Stimulated activated CD4-positive, alpha-beta T cell treated with anti-CD3 and anti-CD28 coated beads, TNF-alpha, amount 100 ng/mL, for 4 hours (primary cell): ENCODE measurements around the gene SELENOT.
"Not testable (repeated sequence)": the region's sequence is repeated elsewhere in the genome, so short reads cannot be mapped to it uniquely, and the experiment has no call there.

Experiments
- DNase-seq, 3 experiments: peaks; one replicate each; pipeline ENCODE4 v3.0.0-alpha.2; 2020; ENCODE audit warnings: low read depth in 3 of 3

SELENOT gene

DNA sequence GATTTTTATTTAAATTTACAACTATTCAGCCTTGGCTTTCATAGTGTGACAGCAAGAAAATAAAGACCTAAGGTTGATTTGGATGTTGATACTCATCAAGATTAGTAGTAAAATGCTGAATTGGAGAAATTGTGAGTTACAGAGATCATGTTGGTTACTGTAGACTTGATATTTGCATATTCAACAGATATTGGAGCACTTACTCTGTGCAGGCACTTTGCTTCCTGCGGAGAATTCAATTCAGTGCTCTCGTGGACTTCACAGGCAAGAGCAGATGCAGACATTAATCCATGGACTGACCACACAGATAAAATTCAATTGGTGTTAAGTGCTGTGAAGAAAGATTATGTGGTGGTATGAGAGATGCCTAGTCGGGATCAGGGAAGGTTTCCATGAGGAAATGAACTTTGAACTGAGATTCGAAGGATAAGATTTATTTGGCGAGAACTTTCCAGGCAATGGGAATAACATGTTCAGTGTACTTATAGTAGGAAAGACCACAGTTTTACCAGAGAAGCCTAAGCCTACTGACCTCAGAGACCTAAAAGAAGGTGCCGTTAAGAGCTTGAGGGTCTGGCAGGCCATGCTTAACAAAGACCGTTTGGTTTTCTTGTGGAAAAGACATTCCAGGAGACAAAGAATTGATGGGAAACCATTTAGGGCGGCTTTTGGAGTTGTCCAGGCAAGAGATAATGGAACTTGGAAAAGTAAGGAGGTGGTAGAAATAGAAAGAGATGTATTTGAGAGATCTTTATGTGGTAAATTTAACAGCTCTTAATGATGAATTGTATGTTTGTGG lies 4.3 kb downstream of the SELENOT start:
- no peak for DNase-seq

GRCh38 chr3:150609988-150610387 lies 6.9 kb downstream of the SELENOT start:
- no peak for DNase-seq

- DNase-seq: no peak
Measured at GRCh38 chr3:150610785-150611184, 7.7 kb downstream of the SELENOT start.

- no peak for DNase-seq
Measured at GRCh38 chr3:150611666-150612065, 8.5 kb downstream of the SELENOT start.

DNA sequence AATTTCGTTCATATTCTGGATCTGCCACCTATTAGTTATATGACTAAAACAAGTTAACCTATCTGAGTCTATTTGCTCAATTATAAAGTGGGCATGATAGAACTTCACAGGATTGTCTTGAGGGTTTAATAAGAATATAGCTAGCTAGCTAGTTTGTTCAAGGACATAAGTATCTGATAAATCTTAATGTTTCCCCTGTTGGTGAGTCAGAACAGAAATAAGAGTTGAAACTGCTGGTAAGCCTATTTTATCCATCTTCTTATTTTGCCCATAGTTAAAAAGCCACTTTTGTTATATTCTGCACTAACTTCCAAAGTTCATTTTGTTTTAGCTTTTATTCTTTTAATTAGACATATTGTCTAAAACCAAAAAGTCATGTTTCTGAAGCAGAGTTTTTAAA lies 9.4 kb downstream of the SELENOT start:
- no peak for DNase-seq

DNA sequence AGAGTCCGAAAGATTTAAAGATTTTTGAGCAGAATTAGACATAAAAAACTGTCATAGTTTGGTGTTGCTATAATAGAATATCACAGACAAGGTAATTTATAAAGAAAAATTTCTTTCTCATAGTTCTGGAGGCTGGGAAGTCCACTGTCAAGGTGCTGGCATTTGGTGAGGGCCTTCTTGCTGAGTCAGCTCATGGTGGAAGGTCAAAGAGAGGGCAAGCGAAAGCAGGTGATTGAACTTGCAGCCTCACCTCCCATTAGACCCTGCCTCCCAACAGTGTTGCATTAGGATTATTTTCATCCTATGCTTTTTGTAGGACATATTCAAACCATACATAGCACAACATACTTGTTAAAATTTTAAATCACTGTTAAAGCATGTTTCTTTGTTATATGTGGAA lies 9.9 kb downstream of the SELENOT start:
- DNase-seq: no peak

DNA sequence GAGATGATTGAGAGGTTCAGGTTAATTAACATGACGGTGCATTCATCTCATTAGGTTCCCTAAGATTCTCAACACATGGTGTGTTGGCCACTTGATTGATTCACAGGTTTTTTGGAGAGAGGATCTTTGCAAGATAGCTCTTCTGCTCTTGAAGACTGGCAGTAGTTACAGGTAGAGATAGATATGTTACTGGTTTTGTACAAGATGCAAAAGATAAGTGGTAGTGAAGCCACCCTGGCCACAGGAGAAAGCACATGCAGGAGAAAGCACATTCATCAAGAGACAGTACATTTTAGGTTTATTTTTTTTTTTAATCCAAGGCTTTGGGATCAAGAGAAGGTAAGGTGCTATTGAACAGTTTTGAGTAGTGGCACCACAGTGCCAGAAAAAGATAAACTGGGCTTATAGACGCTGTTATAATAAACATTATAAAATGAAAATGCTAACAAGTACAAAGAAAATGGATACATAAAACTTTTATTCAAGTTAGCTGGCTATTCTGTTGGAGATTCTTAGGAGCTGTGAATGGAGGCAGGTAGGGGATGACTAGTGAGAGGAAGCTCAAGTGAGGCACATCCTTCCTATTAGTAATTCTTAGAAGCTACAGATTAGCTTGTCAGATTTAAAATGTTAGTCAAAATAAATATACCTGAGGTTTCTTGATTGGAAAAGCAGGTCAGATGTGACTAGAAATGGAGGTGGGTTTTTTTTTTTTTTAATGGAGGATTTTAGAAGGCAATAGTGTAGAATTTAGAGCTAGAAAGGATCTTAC lies 10.8 kb downstream of the SELENOT start:
- no peak for DNase-seq

DNA sequence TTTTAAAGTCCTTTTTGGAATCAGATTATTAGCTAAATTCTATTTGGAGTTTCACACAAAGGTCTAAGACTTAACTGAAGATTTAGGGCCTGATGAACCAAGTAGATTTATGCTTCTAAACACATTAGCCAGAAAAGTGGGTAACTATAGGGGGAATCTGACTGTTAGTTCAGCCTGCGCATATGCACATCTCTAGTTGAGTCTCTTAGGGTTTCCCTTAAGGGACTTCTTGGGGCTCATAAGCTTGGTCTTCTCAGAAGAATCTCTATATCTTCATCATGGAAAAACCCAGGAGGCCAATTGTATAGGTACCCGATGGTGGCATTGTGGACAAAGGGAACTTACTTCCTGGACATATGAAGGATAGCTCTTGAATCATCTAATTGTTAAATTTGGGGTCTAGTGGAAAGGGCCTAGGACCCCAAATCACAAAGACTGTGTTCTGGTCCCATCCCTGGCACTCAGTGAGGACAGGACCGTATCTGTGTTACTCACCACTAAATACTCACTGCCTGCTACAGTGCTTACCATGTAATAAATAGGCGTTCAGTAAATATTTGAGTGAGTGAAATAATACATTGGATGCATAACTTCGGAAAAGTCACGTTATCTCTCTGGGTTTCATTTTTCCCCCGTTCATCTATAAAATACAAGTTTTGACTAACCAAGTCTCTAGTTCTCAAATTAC lies 17.0 kb downstream of the SELENOT start:
- DNase-seq: no peak

DNA sequence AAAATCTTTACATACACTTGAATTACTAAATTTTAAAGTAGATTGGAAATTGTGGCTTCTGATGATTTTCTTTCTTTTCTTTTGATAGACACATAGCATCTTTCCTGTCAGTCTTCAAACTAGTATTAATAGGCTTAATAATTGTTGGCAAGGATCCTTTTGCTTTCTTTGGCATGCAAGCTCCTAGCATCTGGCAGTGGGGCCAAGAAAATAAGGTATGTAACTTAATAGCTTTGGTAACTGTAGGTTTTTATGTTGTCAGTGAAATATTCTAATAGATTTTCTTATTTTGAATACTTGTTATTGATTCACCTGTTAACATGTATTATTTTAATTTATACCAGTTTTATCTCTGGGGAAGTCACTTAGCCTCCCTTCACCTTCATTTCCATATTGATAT lies 19.8 kb downstream of the SELENOT start:
- DNase-seq: not testable (repeated sequence)

DNA sequence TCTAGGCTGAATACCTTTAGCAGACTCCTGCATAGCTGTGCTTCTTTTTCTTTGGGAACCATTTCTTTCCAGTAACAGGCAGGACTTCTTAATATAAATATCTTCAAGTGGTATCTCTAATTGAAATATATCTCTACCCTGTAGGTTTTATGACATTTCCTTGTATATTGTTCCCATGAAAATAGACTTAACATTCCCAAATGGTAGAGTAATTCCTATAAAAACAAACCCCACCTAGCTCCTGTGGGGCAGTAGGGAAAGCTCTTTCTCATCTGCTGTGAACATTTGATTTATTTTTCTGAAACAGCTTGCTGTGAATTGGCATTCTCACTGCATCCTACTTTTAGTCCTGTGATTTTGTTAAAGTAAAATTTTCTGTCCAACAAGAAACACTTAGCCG lies 20.8 kb downstream of the SELENOT start:
- DNase-seq: no peak

DNA sequence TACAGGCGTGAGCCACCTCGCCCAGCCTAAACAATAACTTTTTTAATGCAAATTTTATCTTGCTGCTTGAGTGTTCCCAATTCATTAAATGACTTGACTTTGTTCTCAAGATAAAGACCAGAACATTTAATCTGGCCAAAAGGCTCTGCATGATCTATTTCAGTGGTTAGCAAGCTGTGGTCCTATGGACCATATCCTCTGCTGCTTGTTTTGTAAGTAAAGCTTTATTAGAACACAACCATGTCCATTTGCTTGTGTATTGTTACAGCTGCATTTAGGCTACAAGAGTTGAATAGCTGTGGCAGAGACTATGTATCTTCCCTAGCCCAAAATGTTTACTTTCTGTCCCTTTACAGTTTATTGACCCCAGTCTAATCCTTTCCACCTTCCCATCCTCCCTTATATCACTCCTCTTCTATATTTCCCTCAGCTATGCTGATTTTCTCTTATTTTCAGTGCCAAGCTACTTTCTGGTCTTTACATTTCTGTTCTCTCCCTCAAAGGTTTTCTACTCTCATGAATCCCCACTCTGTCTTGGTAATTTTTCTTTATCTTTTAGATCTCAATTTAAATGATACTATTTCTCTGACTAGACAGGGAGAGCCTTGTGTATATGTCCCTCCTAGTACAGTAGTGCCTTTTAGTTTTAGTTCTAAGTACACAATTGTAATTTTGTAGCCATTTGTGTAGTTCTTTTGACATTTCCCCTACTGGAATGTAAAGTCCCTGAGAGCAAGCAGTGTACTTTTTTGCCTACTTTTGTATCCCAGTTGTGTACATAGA lies 23.2 kb downstream of the SELENOT start:
- no peak for DNase-seq

DNA sequence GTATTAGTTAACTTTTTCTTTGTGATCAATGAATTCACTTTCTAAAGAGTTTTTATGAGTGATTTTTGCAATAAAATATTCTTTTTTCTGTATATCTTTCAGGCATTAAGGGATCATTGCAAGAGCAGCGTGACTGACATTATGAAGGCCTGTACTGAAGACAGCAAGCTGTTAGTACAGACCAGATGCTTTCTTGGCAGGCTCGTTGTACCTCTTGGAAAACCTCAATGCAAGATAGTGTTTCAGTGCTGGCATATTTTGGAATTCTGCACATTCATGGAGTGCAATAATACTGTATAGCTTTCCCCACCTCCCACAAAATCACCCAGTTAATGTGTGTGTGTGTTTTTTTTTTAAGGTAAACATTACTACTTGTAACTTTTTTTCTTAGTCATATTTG lies 24.4 kb downstream of the SELENOT start:
- no peak for DNase-seq

DNA sequence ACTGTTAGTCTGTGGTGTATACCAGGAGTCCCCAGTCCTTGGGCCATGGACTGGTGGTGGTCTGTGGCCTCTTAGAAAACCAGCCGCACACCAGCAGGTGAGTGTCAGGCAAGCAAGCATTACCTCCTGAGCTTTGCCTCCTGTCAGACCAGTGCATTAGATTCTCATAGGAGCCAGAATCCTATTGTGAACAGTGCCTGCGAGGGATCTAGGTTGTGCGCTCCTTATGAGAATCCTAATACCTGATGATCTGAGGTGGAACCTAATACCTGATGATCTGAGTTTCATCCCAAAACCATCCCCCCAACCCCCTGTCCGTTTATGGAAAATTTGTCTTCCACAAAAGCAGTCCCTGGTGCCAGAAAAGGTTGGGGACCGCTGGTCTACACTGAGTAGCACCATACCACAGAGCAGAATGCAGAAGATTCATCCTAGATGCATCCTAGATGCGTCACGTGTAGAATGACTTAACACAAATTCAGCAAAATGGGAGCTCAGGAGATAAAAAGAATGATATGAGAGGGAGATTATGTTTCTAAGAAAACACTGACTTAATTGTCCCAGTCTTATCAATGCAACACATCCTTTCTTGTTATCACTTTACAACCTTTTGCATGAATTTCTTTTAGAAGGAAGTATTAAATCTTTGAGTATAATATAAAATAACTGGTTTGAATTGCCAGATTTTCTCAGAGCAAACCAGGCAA lies 28.5 kb downstream of the SELENOT start:
- no peak for DNase-seq

GRCh38 chr3:150635076-150635475 lies 32.0 kb downstream of the SELENOT start:
- DNase-seq: no peak

- DNase-seq: no peak
Measured at GRCh38 chr3:150635526-150635925, 32.4 kb downstream of the SELENOT start.

DNA sequence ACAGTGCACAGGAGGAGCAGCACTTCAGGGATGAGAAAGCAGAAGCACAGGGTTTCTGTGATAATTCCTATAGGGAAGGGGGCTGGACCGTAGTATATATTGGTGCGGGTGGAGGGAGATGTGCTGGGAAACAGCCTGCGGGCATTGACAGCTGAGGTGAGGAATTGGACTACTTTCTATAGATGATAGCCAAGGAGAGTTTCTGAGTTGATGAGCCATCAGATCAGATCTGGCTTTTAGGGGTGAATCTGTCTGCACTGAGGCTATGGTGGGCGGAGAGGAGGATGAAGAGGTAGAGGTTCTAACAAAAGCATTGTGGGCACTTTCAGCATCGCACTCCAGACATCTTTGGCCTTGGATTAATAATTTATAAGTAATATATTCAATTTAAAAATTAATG lies 33.1 kb downstream of the SELENOT start:
- DNase-seq: no peak

GRCh38 chr3:150639262-150639661 lies 36.1 kb downstream of the SELENOT start:
- no peak for DNase-seq

DNA sequence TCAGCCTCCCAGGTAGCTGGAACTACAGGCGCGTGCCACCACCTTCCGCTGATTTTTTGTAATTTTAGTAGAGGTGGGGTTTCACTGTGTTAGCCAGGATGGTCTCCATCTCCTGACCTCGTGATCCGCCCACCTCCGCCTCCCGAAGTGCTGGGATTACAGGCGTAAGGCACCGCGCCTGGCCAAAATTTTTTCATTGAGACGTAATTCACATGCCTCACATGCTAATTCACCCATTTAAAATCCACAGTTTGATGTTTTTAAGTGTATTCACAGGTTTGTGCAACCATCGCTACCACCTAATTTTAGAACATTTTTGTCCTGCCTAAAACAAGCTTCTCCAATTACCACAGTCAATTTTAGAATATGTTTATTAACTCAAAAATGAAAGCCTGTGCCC lies 37.1 kb downstream of the SELENOT start:
- no peak for DNase-seq

DNA sequence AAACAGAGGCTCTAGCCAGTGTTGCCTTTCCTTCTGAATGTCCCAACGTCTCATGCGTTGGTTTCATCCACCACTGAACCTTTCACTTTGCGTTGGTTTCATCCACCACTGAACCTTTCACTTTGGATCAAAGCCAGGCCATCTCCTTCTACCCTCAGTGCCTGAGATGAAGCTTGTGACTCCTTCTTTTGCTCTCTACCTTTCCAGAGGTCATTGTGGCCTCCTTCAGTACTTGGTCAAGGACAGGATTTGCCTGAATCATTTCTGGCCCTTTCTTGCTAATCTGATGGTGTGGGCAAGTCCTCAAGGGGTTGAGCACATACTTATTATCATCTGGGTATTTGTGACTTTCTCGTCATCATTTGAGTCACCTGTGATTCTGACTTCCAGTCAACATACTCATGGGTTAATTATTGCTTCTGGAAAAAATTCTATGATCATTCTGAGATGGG lies 50.0 kb downstream of the SELENOT start:
- DNase-seq: no peak

GRCh38 chr3:150656316-150656715 lies 53.2 kb downstream of the SELENOT start:
- DNase-seq: no peak
